ENCODE results near the gene ASS1.

Gene ASS1

GRCh38 chr9:130414081-130414731, 30.6 kb upstream of the ASS1 start:
- no peak overlapping the region for H3K27ac ChIP-seq
- no peaks in the 10 kb centered on the region for H3K27me3 ChIP-seq
- H3K36me3 ChIP-seq: no peaks in the 10 kb centered on the region
- no peak for TF ChIP-seq CTCF (IDR thresholded peaks at IDR 0.05)
- H3K4me1 ChIP-seq (ENCODE audit: control insufficient read depth in 1 of 2, insufficient read depth in 1 of 2, low read depth in 1 of 2, low read length in 1 of 2): no peaks in the 10 kb centered on the region
- H3K9me3 ChIP-seq: no peaks in the 10 kb centered on the region
- H3K4me3 ChIP-seq (ENCODE audit: low read depth in 1 of 2, low read length in 1 of 2): no peak overlapping the region

GRCh38 chr9:130414910-130415746, 29.6 kb upstream of the ASS1 start:
- H3K27me3 ChIP-seq: no peaks in the 10 kb centered on the region
- H3K36me3 ChIP-seq: no peaks in the 10 kb centered on the region
- no peaks in the 10 kb centered on the region for H3K4me1 ChIP-seq (ENCODE audit: control insufficient read depth in 1 of 2, insufficient read depth in 1 of 2, low read depth in 1 of 2, low read length in 1 of 2)
- H3K4me3 ChIP-seq (ENCODE audit: low read depth in 1 of 2, low read length in 1 of 2): no peak overlapping the region
- no peak for TF ChIP-seq CTCF (IDR thresholded peaks at IDR 0.05)
- H3K9me3 ChIP-seq: no peaks in the 10 kb centered on the region
- no peak overlapping the region for H3K27ac ChIP-seq

- TF ChIP-seq CTCF (IDR thresholded peaks at IDR 0.05): no peak
- Histone ChIP-seq H3K27ac (no peak overlapping the region), H3K4me1 (ENCODE audit: control insufficient read depth in 1 of 2, insufficient read depth in 1 of 2, low read depth in 1 of 2, low read length in 1 of 2) (no peaks in the 10 kb centered on the region), H3K9me3 (no peaks in the 10 kb centered on the region), H3K36me3 (no peaks in the 10 kb centered on the region), H3K4me3 (ENCODE audit: low read depth in 1 of 2, low read length in 1 of 2) (no peak overlapping the region), H3K27me3 (peaks cover 15% of the 10 kb centered on the region)
Observed at GRCh38 chr9:130417602-130418001, 27.2 kb upstream of the ASS1 start.

- no peak for TF ChIP-seq CTCF (IDR thresholded peaks at IDR 0.05)
- H3K27me3 ChIP-seq: peaks cover 18% of the 10 kb centered on the region
- H3K27ac ChIP-seq: no peak overlapping the region
- H3K4me1 ChIP-seq (ENCODE audit: control insufficient read depth in 1 of 2, insufficient read depth in 1 of 2, low read depth in 1 of 2, low read length in 1 of 2): no peaks in the 10 kb centered on the region
- H3K36me3 ChIP-seq: no peaks in the 10 kb centered on the region
- no peak overlapping the region for H3K4me3 ChIP-seq (ENCODE audit: low read depth in 1 of 2, low read length in 1 of 2)
- no peaks in the 10 kb centered on the region for H3K9me3 ChIP-seq
Observed at GRCh38 chr9:130418776-130419175, 26.0 kb upstream of the ASS1 start.

GRCh38 chr9:130419521-130420035, 25.2 kb upstream of the ASS1 start:
- Histone ChIP-seq H3K36me3 (no peaks in the 10 kb centered on the region), H3K4me3 (ENCODE audit: low read depth in 1 of 2, low read length in 1 of 2) (no peak overlapping the region), H3K27me3 (peaks cover 18% of the 10 kb centered on the region), H3K4me1 (ENCODE audit: control insufficient read depth in 1 of 2, insufficient read depth in 1 of 2, low read depth in 1 of 2, low read length in 1 of 2) (no peaks in the 10 kb centered on the region), H3K27ac (no peak overlapping the region), H3K9me3 (no peaks in the 10 kb centered on the region)
- no peak for TF ChIP-seq CTCF (IDR thresholded peaks at IDR 0.05)
